Activated CD8-positive, alpha-beta memory T cell treated with anti-CD3 and anti-CD28 coated beads, Interleukin-2, amount 50 U/mL, for 24 hours (primary cell): Measurements from ENCODE around the gene FGGY.
"Not testable (repeated sequence)": the region's sequence is repeated elsewhere in the genome, so short reads cannot be mapped to it uniquely, and the experiment has no call there.

Experiments used
- DNase-seq: peaks from one replicate; pipeline ENCODE4 v3.0.0-alpha.2; 2020; ENCODE audit errors: extremely low read depth

The FGGY gene

DNA sequence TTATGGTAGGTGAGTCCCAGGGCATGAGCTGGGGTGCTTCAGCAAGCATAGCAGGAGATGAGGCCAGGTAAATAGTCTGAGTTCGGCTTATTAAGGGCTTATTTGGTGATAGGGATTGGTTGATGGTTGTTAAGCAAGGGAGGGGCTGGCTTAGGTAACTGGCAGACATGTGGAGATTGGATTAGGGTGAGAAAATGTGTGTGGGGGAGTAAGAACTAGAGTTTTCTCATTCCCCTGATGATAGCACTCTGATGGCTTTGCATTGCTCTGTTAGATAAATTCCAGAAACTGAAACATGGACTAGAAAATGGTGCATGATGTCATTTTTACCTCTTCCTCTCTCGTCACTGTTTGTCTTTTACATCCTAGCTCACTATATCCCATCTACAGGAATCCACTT, 53.6 kb downstream of the FGGY start:
- DNase-seq, result no peak

DNA sequence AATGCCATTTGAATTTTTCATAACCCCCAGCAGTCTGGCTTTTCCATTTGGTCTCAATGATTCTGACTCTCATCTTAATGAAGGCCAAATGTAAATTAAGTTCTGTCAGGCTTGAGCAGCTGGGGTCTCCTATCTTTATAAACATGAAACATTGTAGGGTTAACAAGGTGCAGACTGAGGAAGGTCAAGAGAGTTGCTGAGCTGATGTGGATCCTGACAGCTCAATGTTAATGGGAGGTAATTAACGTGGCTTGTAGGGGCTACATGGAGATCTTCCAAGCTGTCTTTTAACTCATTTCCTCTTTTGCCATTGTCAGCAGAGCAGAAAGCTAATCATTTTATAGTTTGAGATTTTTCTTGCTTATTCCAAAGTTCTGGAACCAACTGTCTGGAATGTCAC, 55.2 kb downstream of the FGGY start:
- DNase-seq, result no peak

DNA sequence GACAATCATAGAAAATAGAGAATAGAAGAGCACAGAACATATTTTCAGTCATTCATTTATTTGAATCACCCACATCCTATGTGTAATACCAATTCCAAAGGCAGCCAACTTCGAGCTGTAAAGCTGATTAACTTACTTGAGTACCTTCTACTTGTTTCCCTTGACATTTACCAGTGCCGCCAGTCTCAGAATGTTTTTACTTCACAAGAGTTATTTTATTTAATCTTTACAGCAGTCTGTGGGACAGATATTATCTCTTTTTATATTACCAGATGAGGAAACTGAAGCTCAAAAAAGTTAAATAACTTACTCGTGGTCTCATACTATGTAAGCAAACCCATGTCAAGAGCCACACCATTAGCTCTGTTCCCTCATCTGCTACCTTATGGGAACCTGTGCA, 56.6 kb downstream of the FGGY start:
- no peak for DNase-seq

DNA sequence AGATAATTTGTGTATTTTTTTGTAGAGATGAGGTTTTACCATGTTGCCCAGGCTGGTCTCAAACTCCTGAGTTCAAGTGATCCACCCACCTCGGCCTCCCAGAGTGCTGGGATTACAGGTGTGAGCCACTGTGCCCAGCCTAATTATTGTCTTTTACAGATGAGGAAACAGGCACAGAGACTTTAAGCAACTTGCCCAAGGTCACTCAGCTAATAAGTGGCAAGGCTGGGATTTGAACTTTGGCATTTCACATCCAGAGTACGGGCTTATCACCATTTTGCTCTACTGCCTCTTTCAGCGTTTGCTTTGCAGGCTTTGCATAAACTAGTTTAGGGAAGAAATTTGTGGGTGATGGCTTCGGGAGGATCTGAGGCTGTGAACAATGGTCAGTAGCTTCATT, 57.3 kb downstream of the FGGY start:
- not testable (repeated sequence) for DNase-seq

DNA sequence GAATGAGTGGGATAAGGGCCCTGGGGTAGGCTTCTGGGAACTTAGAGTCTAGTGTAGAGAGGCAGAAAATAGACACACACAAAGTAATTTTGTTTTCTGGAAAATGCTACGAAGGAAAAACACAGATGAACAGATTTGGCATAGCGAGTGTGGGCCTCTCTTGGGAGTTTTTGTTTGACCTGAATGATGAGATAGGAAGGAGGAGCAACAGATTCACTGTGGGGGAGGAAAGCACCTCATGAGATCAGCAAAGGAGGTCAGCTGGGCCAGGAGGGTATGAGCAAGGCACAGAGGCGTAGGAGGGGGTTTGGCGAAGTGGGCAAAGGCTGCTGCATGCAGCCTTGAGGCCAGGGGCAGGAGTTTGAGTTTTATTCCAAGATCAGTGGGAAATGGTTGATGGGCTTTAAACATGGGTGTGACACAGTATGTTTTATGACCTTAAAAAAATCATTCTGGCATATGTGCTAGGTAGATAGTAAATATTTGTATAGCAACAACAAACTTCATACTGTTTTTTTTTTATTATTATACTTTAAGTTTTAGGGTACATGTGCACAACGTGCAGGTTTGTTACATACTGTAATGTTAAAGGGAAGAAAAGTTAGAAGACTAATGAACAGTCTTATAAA, 57.9 kb downstream of the FGGY start:
- no peak for DNase-seq

DNA sequence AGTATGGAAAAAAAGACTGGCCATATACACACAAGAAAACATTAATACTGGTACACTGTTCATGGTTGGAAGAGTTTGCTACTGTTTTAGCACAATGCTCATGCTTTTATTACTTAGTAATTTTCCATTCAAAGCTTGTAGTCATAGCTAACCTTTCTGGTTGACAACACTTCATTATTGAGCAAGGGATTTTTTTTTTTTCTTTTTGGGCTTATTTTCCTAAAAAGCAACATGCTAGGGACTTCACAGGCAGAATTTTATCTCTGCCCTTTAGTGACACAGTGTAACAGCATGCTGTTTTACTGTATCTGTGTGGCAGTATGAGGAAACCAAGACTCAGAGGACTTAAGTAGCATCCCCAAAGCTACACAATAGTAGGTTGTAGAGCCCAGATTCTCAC, 58.5 kb downstream of the FGGY start:
- no peak for DNase-seq

DNA sequence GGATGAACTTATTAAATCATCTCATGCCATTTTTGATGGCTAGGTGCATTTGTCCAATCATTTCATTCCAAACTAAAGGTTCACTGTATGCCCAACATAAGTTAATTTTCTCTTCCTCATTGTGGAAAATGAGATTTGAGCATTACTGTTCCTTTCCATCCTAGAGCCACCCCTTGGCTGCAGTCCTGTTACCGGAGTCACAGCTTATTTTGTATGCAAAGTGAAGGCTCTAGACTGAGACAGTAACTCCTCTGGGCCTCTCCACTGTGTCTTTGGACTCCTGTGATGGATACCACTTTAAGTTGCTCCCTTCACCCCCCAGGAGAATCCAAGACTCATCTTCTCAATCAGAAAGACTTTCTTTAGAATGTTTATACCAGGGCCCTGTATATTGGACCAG, 59.7 kb downstream of the FGGY start:
- no peak for DNase-seq

DNA sequence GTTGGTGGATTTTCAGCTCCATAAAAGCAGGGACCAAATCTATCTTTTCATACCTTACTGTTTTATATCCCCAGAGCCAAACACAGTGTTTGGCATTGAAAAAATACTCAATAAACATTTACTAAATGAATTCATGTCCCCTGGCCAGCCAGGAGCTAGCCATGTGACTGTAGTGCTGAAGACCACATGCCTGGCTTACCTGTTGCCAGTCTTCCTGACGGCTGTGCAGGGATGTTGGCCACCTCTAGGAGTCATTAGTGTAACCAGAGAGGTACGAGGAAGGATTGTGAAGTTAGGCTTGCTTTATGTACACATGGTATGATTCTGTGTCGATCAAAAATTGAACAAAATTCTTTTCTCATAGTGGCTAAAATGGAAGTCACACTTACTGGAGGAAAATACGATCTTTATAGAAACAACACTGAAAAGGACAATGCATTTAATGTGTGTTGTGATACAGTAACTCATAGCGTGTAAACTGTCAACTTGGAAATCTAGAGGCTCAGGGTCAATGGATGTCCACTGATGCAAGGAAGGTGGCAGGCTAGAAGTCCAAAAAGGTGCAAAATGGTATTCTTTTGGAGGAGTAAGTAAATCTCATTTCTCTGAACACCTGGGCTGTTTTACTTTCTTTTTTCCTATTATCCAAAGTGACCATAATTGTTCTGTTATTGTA, 60.9 kb downstream of the FGGY start:
- no peak for DNase-seq

DNA sequence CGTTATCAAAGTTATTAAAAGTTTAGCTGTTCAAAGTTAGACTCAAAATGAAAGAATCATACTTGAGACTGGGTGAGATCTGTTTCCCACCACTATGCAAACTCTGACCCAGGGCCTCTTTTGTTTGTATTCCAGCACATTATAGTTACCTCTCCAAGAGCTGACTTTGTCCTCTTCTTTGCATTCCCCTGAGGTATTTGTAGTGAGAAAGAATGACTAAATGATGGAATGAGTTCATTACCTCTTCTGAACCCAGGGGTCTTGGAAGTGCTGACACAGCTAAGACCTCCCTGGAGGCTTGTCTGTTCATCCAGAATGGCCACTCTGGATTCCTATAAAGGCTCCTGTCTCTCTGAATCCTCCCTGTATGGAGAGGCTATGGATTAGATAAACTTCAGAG, 62.4 kb downstream of the FGGY start:
- no peak for DNase-seq

DNA sequence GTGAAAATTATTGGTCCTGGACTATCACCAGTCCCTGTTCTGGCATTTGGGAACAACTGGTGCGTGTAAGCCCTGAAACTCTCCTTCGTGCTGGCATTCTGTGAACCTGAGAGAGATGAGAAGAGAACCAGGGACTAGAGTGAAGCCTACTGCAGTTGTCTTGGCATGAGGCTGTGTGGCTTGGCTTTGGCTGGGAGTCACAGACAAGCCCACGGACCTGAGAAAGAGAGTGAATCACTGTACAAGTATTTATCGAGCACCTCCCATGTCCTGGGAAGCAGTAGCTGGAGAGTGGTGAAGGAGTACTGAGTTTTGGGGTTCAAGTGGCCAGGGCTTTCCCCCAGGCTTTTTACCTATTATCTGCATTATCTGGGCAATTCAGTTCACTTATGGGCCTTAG, 63.3 kb downstream of the FGGY start:
- no peak for DNase-seq

DNA sequence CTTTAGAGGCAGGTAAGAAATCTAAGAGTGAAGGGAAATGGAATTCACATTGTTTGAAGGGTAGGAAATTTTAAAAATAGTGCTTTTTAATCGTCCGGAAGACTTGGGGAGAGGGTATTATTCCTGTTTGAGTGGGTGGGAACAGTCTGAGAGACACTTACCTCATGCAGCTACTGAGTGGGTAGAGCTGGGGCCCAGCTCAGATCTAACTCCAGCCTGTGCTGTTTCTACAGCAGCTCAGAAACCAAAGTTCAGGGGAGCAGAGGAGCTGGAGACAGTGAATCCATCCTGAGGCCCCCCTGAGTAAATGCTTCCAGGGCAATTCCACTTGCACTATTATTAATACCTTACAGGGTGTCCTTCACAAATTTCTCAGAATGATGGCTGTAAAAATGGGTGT, 63.8 kb downstream of the FGGY start:
- DNase-seq, result no peak

DNA sequence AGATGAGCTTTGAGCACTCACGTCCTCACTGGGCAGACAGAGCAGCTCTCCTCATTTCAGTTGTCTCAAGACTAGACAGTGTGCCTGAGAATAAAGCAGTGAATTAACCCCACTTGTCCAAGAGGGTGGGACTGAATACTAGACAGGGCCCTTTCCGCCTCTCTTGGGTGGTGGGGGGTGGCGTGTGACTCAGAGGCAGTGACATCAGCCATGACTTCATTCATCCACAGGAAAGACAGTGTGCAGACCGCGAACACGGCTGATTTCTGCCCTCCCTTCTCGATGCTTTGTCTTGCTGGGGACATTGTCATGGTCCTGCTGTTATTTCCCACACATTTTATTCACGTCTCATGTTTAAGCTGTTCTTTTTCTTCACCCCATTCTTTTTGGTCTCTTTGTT, 64.9 kb downstream of the FGGY start:
- no peak for DNase-seq

DNA sequence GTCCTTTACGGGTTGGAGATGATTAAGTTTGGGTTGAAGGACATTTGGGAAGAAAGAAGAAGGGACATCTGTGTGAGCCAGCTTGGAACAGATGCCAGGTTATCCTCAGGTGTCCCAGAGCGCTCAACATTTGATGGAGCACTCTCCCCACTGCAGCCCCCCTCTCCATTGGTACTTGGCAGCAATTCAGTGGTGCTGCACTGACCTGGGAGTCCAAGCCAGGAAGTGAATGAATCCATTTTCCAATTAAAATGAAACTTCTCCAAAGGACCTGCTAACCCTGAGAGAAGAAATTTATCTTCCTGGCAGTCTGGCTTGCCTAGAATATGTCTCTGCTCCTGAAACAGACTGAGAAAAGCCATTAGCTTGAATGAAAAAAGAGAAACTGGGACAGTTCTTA, 67.1 kb downstream of the FGGY start:
- no peak for DNase-seq

DNA sequence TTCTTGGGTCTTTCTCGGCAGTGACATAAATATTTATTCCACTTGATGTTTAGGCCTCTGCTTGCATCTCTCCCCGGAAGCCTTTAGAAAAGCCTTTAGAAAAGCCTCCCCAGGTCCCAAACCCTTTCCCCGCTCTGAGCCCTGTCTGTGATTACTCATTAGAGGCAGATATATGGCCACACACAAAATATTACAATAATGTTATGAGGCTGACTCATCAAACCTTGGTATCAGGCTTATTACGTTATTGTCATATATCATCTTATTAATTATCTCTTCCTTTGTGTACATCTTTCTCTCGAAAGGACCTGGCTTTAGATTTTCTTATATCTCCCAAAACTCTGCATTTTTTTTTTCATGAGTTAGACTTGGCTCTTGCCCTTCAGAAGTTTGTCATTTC, 69.5 kb downstream of the FGGY start:
- no peak for DNase-seq

DNA sequence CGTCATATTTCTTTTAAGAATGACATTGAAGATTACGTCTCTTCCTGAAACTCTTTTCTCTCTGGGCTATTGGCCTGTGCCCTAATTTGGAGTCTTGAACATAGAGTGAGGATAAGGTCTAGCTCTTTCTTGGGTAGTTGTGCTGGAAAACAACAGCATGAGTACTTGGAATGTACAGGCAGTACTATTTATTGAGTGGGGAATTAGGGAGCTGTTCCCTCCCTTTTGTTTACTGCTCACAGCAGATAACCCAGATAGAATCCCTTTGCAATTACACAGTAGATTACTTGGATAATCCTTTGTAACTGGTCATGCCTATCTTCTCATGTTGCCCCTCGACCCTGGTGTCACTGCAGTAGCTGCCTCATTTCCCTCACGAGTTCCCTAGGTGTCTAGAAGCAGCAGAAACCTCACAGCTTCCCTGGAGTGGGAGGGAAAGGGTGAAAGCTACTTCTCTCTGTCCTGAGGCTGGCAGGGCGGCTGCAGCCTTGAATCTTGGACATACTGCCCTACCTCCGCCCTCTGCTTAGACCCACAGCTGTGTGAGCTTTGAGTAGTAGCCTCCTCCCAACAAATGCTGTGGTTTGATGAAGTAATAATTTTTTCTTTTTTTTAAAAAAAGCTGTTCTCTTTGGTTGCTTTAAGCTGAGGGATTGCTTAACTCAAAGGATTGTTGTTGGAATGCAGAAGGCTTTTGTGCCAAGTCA, 70.6 kb downstream of the FGGY start:
- DNase-seq, result no peak

DNA sequence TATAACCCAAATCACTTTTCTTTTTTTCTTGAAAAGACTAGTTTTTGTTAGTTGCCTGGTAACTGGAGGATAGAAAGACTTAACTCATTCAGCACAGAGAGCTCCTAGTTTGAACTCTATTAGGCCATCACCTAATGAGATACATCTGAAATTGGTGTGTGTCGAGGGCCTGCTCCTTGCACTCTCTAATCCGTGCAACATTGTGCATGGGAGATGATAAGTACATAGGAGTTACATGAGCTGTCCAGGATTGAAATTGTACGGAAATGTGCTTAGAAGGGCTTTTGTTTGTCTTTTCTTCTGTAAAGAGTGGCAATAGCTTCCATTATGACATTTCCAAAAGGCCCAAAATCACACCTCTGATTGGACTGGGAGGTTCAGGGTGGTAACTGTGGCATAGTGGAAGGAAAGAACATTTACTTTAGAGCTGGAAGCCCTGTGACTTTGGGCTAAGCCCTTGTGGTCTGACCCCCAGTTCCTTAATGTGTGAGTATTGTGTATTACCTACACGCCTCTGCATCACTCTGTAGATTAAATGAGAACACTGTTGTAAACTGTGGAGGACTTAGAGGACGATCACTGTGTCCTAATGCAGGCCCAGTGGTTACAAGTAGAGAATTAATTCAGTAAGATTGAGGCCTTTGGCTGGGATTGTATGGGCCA, 71.2 kb downstream of the FGGY start:
- DNase-seq, result no peak

DNA sequence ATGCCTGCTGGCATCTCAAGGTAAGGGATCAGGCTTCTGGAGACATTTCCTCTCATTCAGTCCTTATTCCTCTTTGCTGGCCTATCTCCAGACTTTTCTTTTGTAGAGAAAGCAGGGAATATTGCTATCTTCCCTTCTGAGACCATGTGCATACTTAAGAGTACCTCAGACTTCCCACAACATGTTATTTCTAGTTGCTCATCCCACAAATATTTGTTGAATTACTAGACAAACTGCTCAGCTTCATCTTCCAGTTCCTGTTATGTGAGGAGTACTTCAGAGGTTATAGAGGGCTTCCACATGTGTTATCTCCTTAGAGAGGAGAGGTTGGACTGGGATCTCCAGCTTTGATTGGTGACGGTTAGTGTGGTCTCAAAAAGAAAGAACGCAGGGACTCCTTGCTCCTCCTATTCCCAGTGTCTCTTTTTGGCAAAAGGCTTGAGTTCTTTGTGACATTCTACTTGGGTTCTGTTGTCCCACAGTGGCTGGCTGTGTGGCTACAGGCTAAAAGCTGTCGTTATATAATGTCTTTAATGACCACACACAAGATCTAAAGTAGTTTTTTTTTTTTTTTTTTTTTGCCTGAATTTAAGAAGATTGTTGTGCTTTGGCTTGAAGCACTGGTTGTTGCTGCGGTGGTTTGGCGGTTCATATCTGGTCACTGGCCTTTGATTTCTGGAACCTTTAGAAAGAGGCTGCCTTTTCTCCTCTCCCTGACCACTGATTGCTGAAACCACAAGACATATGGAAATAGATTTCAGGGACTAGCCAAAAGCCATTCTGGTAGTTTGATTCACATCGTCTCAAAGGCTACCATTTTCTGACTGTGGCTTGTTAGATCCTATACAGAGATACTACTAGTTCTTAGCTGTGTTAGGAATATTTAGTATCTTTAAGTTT, 78.7 kb downstream of the FGGY start:
- DNase-seq, result no peak

DNA sequence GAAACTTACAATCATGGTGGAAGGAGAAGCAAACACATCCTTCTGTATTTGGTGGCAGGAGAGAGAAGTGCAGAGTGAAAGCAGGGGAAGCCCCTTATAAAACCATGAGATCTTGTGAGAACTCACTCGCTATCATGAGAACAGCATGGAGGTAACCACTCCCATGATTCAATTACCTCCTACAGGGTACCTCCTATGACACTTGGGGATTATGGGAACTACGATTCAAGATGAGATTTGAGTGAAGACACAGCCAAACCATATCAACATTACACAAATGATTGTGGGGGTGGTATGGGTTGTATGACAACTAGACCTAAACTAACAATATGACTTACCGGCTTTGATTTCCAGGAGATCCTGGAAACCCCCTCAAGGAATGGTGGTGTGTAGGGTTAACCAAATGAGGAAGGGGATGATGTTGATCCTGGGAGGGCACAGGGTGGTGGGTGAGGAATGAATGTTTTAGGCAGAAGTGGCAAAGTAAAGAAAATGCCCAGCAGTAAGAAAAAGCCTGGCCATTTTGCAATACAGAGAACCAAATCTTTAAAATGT, 80.5 kb downstream of the FGGY start:
- DNase-seq, result no peak

DNA sequence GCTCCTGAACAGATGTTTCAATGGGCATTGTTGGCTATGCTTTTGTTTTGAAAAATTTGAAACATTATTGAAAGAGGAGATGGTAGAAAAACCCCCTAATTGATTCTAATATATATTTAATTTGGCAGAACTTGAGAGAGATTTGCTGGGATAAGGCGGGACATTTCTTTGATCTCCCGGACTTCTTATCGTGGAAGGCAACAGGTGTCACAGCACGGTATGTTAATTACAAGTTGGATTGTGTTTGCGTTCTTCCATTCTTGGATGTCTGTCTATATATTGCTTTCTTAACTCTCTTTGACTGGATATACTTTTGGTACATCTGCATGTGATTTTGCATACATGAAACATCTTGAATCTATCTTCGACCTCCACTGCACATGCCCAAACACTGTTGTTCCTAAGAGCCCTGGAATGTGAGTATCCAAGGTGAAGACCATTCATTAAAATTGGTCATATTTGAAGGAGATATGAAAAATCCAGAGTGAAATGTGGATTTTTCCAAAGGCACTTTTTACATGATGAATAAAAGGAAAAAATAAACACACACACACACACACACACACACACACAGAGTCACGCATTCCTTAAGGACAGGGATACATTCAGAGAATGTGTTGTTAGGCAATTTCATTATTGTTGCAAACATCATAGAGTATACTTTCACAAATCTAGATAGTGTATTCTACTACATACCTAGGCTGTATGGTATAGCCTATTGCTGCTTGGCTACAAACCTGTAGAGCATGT, 81.9 kb downstream of the FGGY start:
- no peak for DNase-seq

DNA sequence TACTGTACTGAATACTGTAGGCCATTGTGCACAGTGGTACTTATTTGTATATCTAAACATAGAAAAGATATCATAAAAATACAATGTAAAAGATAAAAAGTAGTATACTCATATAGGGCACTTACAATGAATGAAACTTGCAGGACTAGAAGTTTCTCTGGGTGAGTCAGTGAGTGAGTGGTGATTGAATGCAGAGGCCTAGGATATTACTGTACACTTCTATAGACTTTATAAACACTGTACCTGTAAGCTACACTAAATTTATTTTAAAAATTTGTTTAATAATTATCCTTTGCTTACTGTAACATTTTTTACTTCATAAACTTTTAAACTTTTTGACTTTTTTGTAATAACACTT, 82.5 kb downstream of the FGGY start:
- no peak for DNase-seq

DNA sequence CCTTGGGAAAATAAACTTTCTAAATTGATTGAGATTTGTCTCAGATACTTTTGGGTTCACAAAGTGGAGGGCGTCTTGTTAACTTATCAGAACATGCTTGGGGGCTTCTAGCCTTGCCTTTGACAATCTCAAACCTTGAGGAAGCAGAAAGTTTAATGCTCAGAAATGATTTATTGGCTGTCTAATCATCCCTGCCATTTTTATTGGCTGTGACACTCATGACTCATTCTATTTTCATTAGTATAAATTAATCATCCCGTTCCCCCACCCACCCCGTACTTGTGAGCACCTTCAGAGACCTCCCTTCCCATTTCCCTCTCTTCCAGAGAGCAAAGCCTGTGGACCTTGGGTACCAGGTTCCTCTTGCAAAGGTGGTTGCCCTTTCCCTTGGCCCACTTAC, 87.1 kb downstream of the FGGY start:
- no peak for DNase-seq
